DOHH2 (cell line): Measurements from ENCODE around the gene SLC25A53.

ENCODE experiments used
- H3F3A ChIP-seq: fragments of 200-600 bp; sonication (generic), shearing (Covaris generic); 2 replicates; pipeline ENCODE4 v1.6.0; 2016; ENCODE audit warnings: antibody characterized with exemption, mild to moderate bottlenecking; ENCODE audit not compliant: control insufficient read depth, insufficient read depth
- H3K27ac ChIP-seq: fragments of 200-600 bp; sonication (generic); 2 replicates; pipeline ENCODE4 v1.5.1; 2014; ENCODE audit warnings: low read depth, mild to moderate bottlenecking, low read length, moderate library complexity
- H3K27me3 ChIP-seq: fragments of 200-600 bp; sonication (generic); 2 replicates; pipeline ENCODE4 v1.6.1; 2014; ENCODE audit warnings: mild to moderate bottlenecking, low read length, mixed read lengths; ENCODE audit not compliant: control insufficient read depth
- H3K36me3 ChIP-seq: fragments of 200-600 bp; sonication (generic); 2 replicates; pipeline ENCODE4 v1.6.1; 2014; ENCODE audit warnings: mild to moderate bottlenecking, low read length, moderate library complexity, mixed read lengths; ENCODE audit not compliant: control insufficient read depth
- H3K4me1 ChIP-seq: fragments of 200-600 bp; sonication (generic); 2 replicates; pipeline ENCODE4 v1.6.1; 2014; ENCODE audit warnings: mild to moderate bottlenecking, low read length, mixed read lengths; ENCODE audit not compliant: control insufficient read depth
- H3K4me2 ChIP-seq: fragments of 200-600 bp; sonication (generic); 2 replicates; pipeline ENCODE4 v1.6.0; 2014; ENCODE audit warnings: mild to moderate bottlenecking, low read length, moderate library complexity
- H3K4me3 ChIP-seq: fragments of 200-600 bp; sonication (generic); 2 replicates; pipeline ENCODE4 v1.5.1; 2014; ENCODE audit warnings: mild to moderate bottlenecking, low read length, mixed read lengths
- H3K79me2 ChIP-seq: fragments of 200-600 bp; sonication (generic); 2 replicates; pipeline ENCODE4 v1.6.1; 2014; ENCODE audit warnings: mild to moderate bottlenecking, low read length, mixed read lengths; ENCODE audit not compliant: control insufficient read depth
- H3K9me2 ChIP-seq: fragments of 200-600 bp; sonication (generic); replicated peaks from 2 replicates; pipeline ENCODE4 v1.6.1; 2014; ENCODE audit warnings: mild to moderate bottlenecking, low read length, mixed read lengths; ENCODE audit not compliant: control insufficient read depth
- H3K9me3 ChIP-seq: fragments of 200-600 bp; sonication (generic); 2 replicates; pipeline ENCODE4 v1.6.1; 2014; ENCODE audit warnings: antibody characterized with exemption, low read length, mixed read lengths; ENCODE audit not compliant: control insufficient read depth, insufficient read depth
- H4K20me1 ChIP-seq: fragments of 200-600 bp; sonication (generic); 2 replicates; pipeline ENCODE4 v1.6.0; 2014; ENCODE audit warnings: low read depth, mild to moderate bottlenecking, antibody characterized with exemption, low read length, moderate library complexity; ENCODE audit not compliant: control insufficient read depth, insufficient read depth
- CTCF ChIP-seq: fragments of 200-600 bp; sonication (generic); IDR thresholded peaks from one replicate; pipeline ENCODE4 v1.5.1; 2014; ENCODE audit warnings: antibody characterized with exemption, mild to moderate bottlenecking, low read depth, low read length; ENCODE audit not compliant: poor library complexity, severe bottlenecking
- EZH2phosphoT487 ChIP-seq: fragments of 200-600 bp; sonication (generic); IDR thresholded peaks from 2 replicates; pipeline ENCODE4 v1.6.1; 2017; ENCODE audit warnings: borderline replicate concordance, mild to moderate bottlenecking, antibody characterized with exemption, low read length, moderate library complexity, mixed read lengths

SLC25A53 gene

GRCh38 chrX:104151037-104151436 is 5.8 kb downstream of the SLC25A53 start:
- Histone ChIP-seq H3K4me3 (no peak overlapping the region), H3K27ac (no peak overlapping the region), H3K36me3 (no peaks in the 10 kb centered on the region), H3K4me1 (no peaks in the 10 kb centered on the region), H3F3A (no peaks in the 10 kb centered on the region), H3K27me3 (no peaks in the 10 kb centered on the region), H3K9me3 (no peaks in the 10 kb centered on the region), H3K9me2 (no peaks in the 10 kb centered on the region), H3K79me2 (peaks cover 16% of the 10 kb centered on the region), H4K20me1 (no peaks in the 10 kb centered on the region), H3K4me2 (no peak overlapping the region)
- TF ChIP-seq CTCF (no peak), EZH2phosphoT487 (no peak)

DNA sequence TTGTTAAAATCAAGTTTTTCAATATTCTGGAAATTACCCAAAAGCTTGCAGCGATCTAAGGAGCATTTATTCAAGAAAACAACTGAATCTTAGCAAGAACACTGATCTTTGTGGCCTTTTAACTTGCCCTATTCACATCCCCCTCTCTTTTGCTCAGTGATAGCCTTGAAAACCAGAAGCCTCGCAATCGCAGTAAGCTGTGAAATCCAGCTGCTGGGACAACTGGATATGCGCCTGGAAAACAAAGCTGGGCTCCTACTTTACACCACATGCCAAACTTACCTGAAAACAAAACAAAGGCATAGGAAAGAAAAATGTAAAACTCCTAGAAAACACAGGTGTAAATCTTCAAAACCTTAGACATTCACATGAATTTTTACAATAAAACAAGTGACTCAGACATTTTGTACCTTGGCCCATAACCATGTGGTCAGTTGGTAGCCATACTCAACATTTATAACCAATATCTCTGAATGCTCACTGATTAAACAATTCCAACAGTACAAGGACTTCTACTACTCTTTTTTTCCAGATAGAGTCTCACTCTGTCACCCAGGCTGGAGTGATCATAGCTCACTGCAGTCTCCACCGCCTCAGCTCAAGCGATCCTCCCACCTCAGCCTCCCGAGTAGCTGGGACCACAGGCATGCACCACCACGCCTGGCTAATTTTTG is 15.6 kb downstream of the SLC25A53 start:
- no peak overlapping the region for H3K4me3 ChIP-seq
- H3K9me2 ChIP-seq = no peaks in the 10 kb centered on the region
- no peaks in the 10 kb centered on the region for H3F3A ChIP-seq
- H3K79me2 ChIP-seq = no peaks in the 10 kb centered on the region
- H3K36me3 ChIP-seq = no peaks in the 10 kb centered on the region
- H3K9me3 ChIP-seq = no peaks in the 10 kb centered on the region
- peaks cover 8% of the 10 kb centered on the region for H3K4me1 ChIP-seq
- no peak overlapping the region for H3K4me2 ChIP-seq
- TF ChIP-seq EZH2phosphoT487 (no peak), CTCF (no peak)
- H3K27me3 ChIP-seq = no peaks in the 10 kb centered on the region
- no peak overlapping the region for H3K27ac ChIP-seq
- no peaks in the 10 kb centered on the region for H4K20me1 ChIP-seq

DNA sequence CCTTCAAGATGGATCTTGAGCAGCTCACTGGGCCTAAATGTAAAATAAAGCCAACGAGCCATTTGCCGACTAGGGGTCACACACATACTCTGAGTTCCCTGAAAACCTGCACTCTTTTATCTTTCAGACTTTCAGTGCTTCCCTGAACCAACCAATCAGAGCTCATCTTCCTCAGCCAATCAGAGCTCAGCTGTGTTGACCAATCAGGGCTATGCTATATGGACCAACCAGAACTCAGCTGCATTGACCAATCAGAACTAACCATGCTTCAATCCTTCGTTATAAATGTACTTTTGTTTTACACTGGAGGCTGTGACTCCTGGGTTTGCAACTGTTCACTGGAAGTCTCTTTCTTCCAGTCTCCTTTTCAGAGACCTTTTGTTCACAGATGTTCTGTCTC is 19.3 kb downstream of the SLC25A53 start:
- H3K4me2 ChIP-seq = no peak overlapping the region
- no peaks in the 10 kb centered on the region for H3F3A ChIP-seq
- TF ChIP-seq CTCF = no peak
- no peak overlapping the region for H3K4me3 ChIP-seq
- H3K79me2 ChIP-seq = no peaks in the 10 kb centered on the region
- no peaks in the 10 kb centered on the region for H3K9me3 ChIP-seq
- H3K27ac ChIP-seq = no peak overlapping the region
- peaks cover 10% of the 10 kb centered on the region for H3K4me1 ChIP-seq
- no peaks in the 10 kb centered on the region for H3K27me3 ChIP-seq
- H4K20me1 ChIP-seq = no peaks in the 10 kb centered on the region
- no peaks in the 10 kb centered on the region for H3K9me2 ChIP-seq
- H3K36me3 ChIP-seq = no peaks in the 10 kb centered on the region
